COLO668 (cell line): Measurements from ENCODE around the gene DEK.
A peak's percentile ranks its signal among the peaks of the same experiment; 100 is the strongest.
"Not testable (repeated sequence)": the region's sequence is repeated elsewhere in the genome, so short reads cannot be mapped to it uniquely, and the experiment has no call there.

ENCODE experiments used
- DNase-seq: peaks from one replicate; lab custom pipeline; 2025; ENCODE audit not compliant: unreplicated experiment; lab: John Stamatoyannopoulos, UW

Gene DEK

GRCh38 chr6:18264219-18264922, at the start of gene DEK:
TSS of gene DEK (minus strand) at chr6:18264530. CDS start at chr6:18263987, 543 bp downstream.
- DNase-seq, result peak; percentile 88

GRCh38 chr6:18312368-18312767, 48.0 kb upstream of the DEK start:
- no peak for DNase-seq

- DNase-seq, result not testable (repeated sequence)
Observed at GRCh38 chr6:18310010-18310409, 45.7 kb upstream of the DEK start.

- DNase-seq, result no peak
Observed at GRCh38 chr6:18309046-18309445, 44.7 kb upstream of the DEK start.

GRCh38 chr6:18308070-18308735, 43.9 kb upstream of the DEK start:
- no peak for DNase-seq

- no peak for DNase-seq
Observed at GRCh38 chr6:18306977-18307376, 42.6 kb upstream of the DEK start.

- DNase-seq, result no peak
Observed at GRCh38 chr6:18302561-18303439, 38.5 kb upstream of the DEK start.

- DNase-seq, result no peak
Observed at GRCh38 chr6:18293076-18293904, 29.0 kb upstream of the DEK start.

GRCh38 chr6:18289283-18289682, 25.0 kb upstream of the DEK start:
- DNase-seq, result no peak

GRCh38 chr6:18284261-18284660, 19.9 kb upstream of the DEK start:
- DNase-seq, result no peak

- no peak for DNase-seq
Observed at GRCh38 chr6:18281564-18281963, 17.2 kb upstream of the DEK start.

- peak; percentile 9 for DNase-seq
Observed at GRCh38 chr6:18280084-18280483, 15.8 kb upstream of the DEK start.

- no peak for DNase-seq
Observed at GRCh38 chr6:18279422-18279821, 15.1 kb upstream of the DEK start.

- DNase-seq, result no peak
Observed at GRCh38 chr6:18277237-18278006, 13.1 kb upstream of the DEK start.

- no peak for DNase-seq
Observed at GRCh38 chr6:18276610-18277236, 12.4 kb upstream of the DEK start.

GRCh38 chr6:18270216-18270615, 5.9 kb upstream of the DEK start:
- no peak for DNase-seq

GRCh38 chr6:18269717-18270116, 5.4 kb upstream of the DEK start:
- DNase-seq, result no peak

GRCh38 chr6:18269253-18269652, 4.9 kb upstream of the DEK start:
- no peak for DNase-seq

GRCh38 chr6:18268066-18268465, 3.7 kb upstream of the DEK start:
- DNase-seq, result no peak

- DNase-seq, result no peak
Observed at GRCh38 chr6:18266523-18266912, 2.2 kb upstream of the DEK start.
